ENCODE results near the gene STRN4.

Gene STRN4

DNA sequence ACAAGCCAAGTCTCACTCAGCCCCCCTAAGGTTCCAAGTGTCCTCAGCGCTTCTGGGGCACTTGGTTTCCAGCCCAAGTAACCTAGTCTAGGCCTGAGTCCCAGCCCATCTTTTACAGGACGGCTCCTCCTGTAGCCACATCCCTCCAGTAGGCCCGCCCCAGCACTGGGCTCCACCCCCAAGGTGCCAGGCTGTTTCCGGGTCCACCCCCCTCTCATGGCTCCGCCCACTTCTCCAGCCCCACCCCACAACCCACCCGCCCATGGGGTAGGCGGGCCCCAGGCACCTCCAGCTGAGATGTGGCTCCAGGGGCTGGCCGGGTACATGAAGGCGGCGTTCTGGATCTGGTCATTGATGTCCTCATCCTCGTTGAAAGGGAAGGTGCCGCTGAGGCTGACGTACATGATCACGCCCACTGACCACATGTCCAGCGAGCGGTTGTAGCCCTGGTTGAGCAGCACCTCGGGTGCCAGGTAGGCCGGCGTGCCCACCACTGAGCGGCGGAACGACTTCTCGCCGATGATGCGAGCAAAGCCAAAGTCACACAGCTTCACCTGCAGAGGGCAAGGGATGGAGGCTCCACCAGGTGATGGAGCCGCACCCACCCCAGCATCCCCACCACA is 68.0 kb downstream of the STRN4 start:
- H4K20me1 ChIP-seq (ENCODE audit: insufficient read depth, low read length), result peaks cover 10% of the 10 kb centered on the region; the same call in 1 of the 2 replicates

DNA sequence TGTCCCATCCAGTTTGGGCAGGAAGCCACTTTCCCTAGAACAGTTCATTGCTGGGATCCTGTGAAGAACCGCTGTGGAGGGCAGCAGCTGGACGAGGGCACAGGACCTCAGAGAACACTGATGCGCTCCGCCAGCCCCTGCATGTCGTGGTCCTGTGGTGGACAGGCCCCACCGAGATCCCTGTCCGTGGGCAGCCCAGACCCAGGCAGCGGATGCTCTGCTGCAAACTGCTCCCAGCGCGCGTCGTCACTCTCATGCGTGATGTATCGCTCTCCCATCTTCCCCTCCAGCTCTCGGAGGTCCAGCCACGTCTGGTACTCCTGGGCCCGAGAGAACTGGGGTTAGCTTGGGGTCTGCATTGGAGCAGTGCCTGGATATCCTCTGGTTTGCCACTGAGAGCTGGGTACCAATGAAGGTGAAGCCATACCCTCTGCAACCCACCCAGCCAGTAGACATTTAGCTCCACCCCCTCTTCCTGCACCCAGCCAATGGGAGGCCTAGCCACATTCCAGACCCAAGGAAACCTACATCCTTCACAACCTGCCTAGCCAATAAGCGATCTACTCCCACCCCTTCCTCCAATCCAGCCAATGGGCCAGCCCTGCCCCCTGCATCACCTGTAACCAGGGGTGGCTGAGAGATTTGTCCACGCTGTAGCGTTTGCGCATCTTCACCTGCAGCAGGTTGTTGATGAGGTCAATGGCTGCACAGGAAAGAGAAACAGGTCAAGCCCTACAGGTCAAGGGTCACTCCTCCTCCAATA is 71.7 kb downstream of the STRN4 start:
- peaks cover 15% of the 10 kb centered on the region for H3K36me3 ChIP-seq (replicated peaks; ENCODE audit: insufficient read depth, low read length)

More for the DNA sequence above, 68.0 kb downstream of the STRN4 start:
- H3K9me3 ChIP-seq (replicated peaks; ENCODE audit: insufficient read depth, low read length), result no peaks in the 10 kb centered on the region
- no peaks in the 10 kb centered on the region for H3K27me3 ChIP-seq (replicated peaks; ENCODE audit: insufficient read depth, low read length)
- no peak for DNase-seq
- no peak overlapping the region for H2AFZ ChIP-seq (ENCODE audit: low read length)
- peaks cover 24% of the 10 kb centered on the region for H3K79me2 ChIP-seq (ENCODE audit: low read length)
- 0 out of 2 replicates have a peak, but pooled peaks cover 9% of the 10 kb centered on the region for H3F3A ChIP-seq (ENCODE audit: insufficient read depth, low read length)
- no peaks in the 10 kb centered on the region for H3K9me2 ChIP-seq (replicated peaks; ENCODE audit: insufficient read depth, low read length)
- no peaks in the 10 kb centered on the region for H3K4me1 ChIP-seq (ENCODE audit: low read length)
- H3K36me3 ChIP-seq (replicated peaks; ENCODE audit: insufficient read depth, low read length), result peaks cover 20% of the 10 kb centered on the region
- no peak overlapping the region for H3K4me2 ChIP-seq (ENCODE audit: low read depth, low read length)
- no peak overlapping the region for H3K9ac ChIP-seq (ENCODE audit: low read length)
- H3K27ac ChIP-seq (ENCODE audit: low read length), result no peak overlapping the region
- no peak for TF ChIP-seq EZH2 (optimal IDR thresholded peaks at IDR 0.05; ENCODE audit: low read depth, low read length)
- no peak for TF ChIP-seq EZH2phosphoT487 (IDR thresholded peaks at IDR 0.05; ENCODE audit: low read length)
- TF ChIP-seq, protein P1, sequence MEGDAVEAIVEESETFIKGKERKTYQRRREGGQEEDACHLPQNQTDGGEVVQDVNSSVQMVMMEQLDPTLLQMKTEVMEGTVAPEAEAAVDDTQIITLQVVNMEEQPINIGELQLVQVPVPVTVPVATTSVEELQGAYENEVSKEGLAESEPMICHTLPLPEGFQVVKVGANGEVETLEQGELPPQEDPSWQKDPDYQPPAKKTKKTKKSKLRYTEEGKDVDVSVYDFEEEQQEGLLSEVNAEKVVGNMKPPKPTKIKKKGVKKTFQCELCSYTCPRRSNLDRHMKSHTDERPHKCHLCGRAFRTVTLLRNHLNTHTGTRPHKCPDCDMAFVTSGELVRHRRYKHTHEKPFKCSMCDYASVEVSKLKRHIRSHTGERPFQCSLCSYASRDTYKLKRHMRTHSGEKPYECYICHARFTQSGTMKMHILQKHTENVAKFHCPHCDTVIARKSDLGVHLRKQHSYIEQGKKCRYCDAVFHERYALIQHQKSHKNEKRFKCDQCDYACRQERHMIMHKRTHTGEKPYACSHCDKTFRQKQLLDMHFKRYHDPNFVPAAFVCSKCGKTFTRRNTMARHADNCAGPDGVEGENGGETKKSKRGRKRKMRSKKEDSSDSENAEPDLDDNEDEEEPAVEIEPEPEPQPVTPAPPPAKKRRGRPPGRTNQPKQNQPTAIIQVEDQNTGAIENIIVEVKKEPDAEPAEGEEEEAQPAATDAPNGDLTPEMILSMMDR (IDR thresholded peaks at IDR 0.05; ENCODE audit: low read length), result no peak
- no peak overlapping the region for H3K4me3 ChIP-seq (ENCODE audit: low read length)

DNA sequence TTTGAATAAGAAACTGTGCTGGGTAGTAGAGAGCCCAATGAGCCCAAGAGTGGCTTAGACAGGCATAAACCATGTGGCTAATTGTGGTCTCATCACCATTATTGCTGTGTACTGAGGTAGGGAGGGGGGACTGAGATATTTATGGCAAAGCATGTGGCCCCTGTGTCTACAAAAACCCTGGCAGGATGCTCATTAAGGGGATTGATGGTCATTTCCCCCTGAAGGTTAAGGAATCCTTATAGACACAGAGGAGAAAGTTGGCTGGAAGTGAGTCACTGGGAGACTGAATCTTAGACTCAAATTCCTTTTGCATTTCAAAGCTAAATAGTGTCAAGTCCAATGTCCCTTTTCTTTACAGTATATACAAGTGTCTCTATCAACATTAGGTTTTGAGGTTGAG is 75.4 kb downstream of the STRN4 start:
- no peaks in the 10 kb centered on the region for H3K4me1 ChIP-seq (ENCODE audit: low read length)
- no peaks in the 10 kb centered on the region for H3K79me2 ChIP-seq (ENCODE audit: low read length)
- H3K4me3 ChIP-seq (ENCODE audit: low read length), result no peak overlapping the region
- 0 out of 2 replicates have a peak, but pooled peaks cover 11% of the 10 kb centered on the region for H3F3A ChIP-seq (ENCODE audit: insufficient read depth, low read length)
- H3K9ac ChIP-seq (ENCODE audit: low read length), result no peak overlapping the region
- H3K27me3 ChIP-seq (replicated peaks; ENCODE audit: insufficient read depth, low read length), result no peaks in the 10 kb centered on the region
- no peaks in the 10 kb centered on the region for H3K9me3 ChIP-seq (replicated peaks; ENCODE audit: insufficient read depth, low read length)
- no peaks in the 10 kb centered on the region for H4K20me1 ChIP-seq (ENCODE audit: insufficient read depth, low read length)
- TF ChIP-seq EZH2 (optimal IDR thresholded peaks at IDR 0.05; ENCODE audit: low read depth, low read length), result no peak
- no peak for TF ChIP-seq EZH2phosphoT487 (IDR thresholded peaks at IDR 0.05; ENCODE audit: low read length)
- TF ChIP-seq, protein P1 (IDR thresholded peaks at IDR 0.05; ENCODE audit: low read length), result no peak
- no peak overlapping the region for H2AFZ ChIP-seq (ENCODE audit: low read length)
- no peak overlapping the region for H3K4me2 ChIP-seq (ENCODE audit: low read depth, low read length)
- DNase-seq, result no peak
- H3K9me2 ChIP-seq (replicated peaks; ENCODE audit: insufficient read depth, low read length), result no peaks in the 10 kb centered on the region
- H3K36me3 ChIP-seq (replicated peaks; ENCODE audit: insufficient read depth, low read length), result peaks cover 15% of the 10 kb centered on the region
- no peak overlapping the region for H3K27ac ChIP-seq (ENCODE audit: low read length)

More for the DNA sequence above, 71.7 kb downstream of the STRN4 start:
- DNase-seq, result no peak
- no peak overlapping the region for H3K4me2 ChIP-seq (ENCODE audit: low read depth, low read length)
- no peaks in the 10 kb centered on the region for H3K9me2 ChIP-seq (replicated peaks; ENCODE audit: insufficient read depth, low read length)
- no peaks in the 10 kb centered on the region for H3K4me1 ChIP-seq (ENCODE audit: low read length)
- TF ChIP-seq EZH2phosphoT487 (IDR thresholded peaks at IDR 0.05; ENCODE audit: low read length) (no peak), EZH2 (optimal IDR thresholded peaks at IDR 0.05; ENCODE audit: low read depth, low read length) (no peak)
- TF ChIP-seq, protein P1 (IDR thresholded peaks at IDR 0.05; ENCODE audit: low read length), result no peak
- H3K9me3 ChIP-seq (replicated peaks; ENCODE audit: insufficient read depth, low read length), result no peaks in the 10 kb centered on the region
- H3K27me3 ChIP-seq (replicated peaks; ENCODE audit: insufficient read depth, low read length), result no peaks in the 10 kb centered on the region
- H3K4me3 ChIP-seq (ENCODE audit: low read length), result no peak overlapping the region
- no peak overlapping the region for H3K9ac ChIP-seq (ENCODE audit: low read length)
- H3F3A ChIP-seq (ENCODE audit: insufficient read depth, low read length), result 0 out of 2 replicates have a peak, but pooled peaks cover 11% of the 10 kb centered on the region
- H4K20me1 ChIP-seq (ENCODE audit: insufficient read depth, low read length), result peaks cover 10% of the 10 kb centered on the region; the same call in 1 of the 2 replicates
- H2AFZ ChIP-seq (ENCODE audit: low read length), result no peak overlapping the region
- H3K27ac ChIP-seq (ENCODE audit: low read length), result no peak overlapping the region
- H3K79me2 ChIP-seq (ENCODE audit: low read length), result peaks cover 19% of the 10 kb centered on the region

Data from MM.1S (cell line).